ENCODE data around the gene FOLR2. TPM values are rescaled to one million over a fixed set of nuclear protein-coding genes. Genes with fewer than 3 reads are reported as not detected.

Gene FOLR2
- total RNA-seq, 5 donors from 2014 or later (not counting 1 experiment from before 2014, with no cell fraction given) = not detected

GRCh38 chr11:72254299-72254993 lies 37.9 kb downstream of the FOLR2 start:
- peaks cover 0 to 39% of the 10 kb centered on the region in 2 experiments for H3K27me3 ChIP-seq (replicated peaks in 1 of 2; ENCODE audit: control insufficient read depth in 2 of 2, extremely low read depth in 1 of 2, insufficient read depth in 2 of 2, low read length in 1 of 2)
- Mint-ChIP-seq H3K27ac (no peak overlapping the region), H3K36me3 (no peaks in the 10 kb centered on the region), H3K9me3 (no peaks in the 10 kb centered on the region), H3K4me1 (no peaks in the 10 kb centered on the region), H3K4me3 (no peak overlapping the region), H3K27me3 (peaks cover 0 to 25% of the 10 kb centered on the region in 2 donors)
- no peak for DNase-seq
- no peaks in the 10 kb centered on the region for H3K9me3 ChIP-seq
- WGBS (ENCODE audit: insufficient coverage) = 89% methylated on average over 1 of the region's 5 CpGs
- no peak for ATAC-seq (replicated peaks in 1 of 4)
- no peak overlapping the region for H3K4me3 ChIP-seq (ENCODE audit: control insufficient read depth in 1 of 2, extremely low read depth in 1 of 2, low read length in 1 of 2)
- ChIA-PET CTCF (no interaction called here), POLR2A (no interaction called here)
- no peaks in the 10 kb centered on the region for H3K36me3 ChIP-seq (ENCODE audit: control insufficient read depth in 2 of 2, extremely low read depth in 1 of 2, insufficient read depth in 1 of 2, low read length in 1 of 2)
- H3K27ac ChIP-seq (ENCODE audit: low read length) = no peak overlapping the region
- no peaks in the 10 kb centered on the region for H3K4me1 ChIP-seq (ENCODE audit: control insufficient read depth in 1 of 2, extremely low read depth in 1 of 2, insufficient read depth in 2 of 2, low read length in 2 of 2)

- CTCF ChIA-PET = interaction anchor here in 1 of 2 donors (0.6 kb wide), 1 partner anchor 78 kb away, joined by 5 read pairs; no protein-coding TSS in a partner anchor
- POLR2A ChIA-PET = interaction anchor here in 1 of 2 donors (0.6 kb wide), 1 partner anchor 29 kb away, joined by 3 read pairs; no protein-coding TSS in a partner anchor
Observed at GRCh38 chr11:72257570-72257969, 41.0 kb downstream of the FOLR2 start.

GRCh38 chr11:72259490-72259889 lies 42.9 kb downstream of the FOLR2 start:
- H3K4me1 ChIP-seq (ENCODE audit: control insufficient read depth in 1 of 2, extremely low read depth in 1 of 2, insufficient read depth in 2 of 2, low read length in 2 of 2) = no peaks in the 10 kb centered on the region
- H3K27ac ChIP-seq (ENCODE audit: low read length) = no peak overlapping the region
- H3K36me3 ChIP-seq (ENCODE audit: control insufficient read depth in 2 of 2, extremely low read depth in 1 of 2, insufficient read depth in 1 of 2, low read length in 1 of 2) = no peaks in the 10 kb centered on the region
- peaks cover 5 to 7% of the 10 kb centered on the region in 2 donors for H3K27me3 Mint-ChIP-seq
- H3K4me3 ChIP-seq (ENCODE audit: control insufficient read depth in 1 of 2, extremely low read depth in 1 of 2, low read length in 1 of 2) = no peak overlapping the region
- H3K27me3 ChIP-seq (replicated peaks in 1 of 2; ENCODE audit: control insufficient read depth in 2 of 2, extremely low read depth in 1 of 2, insufficient read depth in 2 of 2, low read length in 1 of 2) = peaks cover 0 to 4% of the 10 kb centered on the region in 2 experiments
- H3K9me3 Mint-ChIP-seq = no peaks in the 10 kb centered on the region
- DNase-seq (no peak), ATAC-seq (replicated peaks in 1 of 4) (no peak)
- no peak overlapping the region for H3K4me3 Mint-ChIP-seq
- no peaks in the 10 kb centered on the region for H3K36me3 Mint-ChIP-seq
- ChIA-PET CTCF (interaction anchor here in 1 of 2 donors (0.6 kb wide), 1 partner anchor 14 kb away, joined by 4 read pairs; no protein-coding TSS in a partner anchor), POLR2A (no interaction called here)
- 61% methylated on average over 2 of the region's 2 CpGs for WGBS (ENCODE audit: insufficient coverage)
- no peaks in the 10 kb centered on the region for H3K9me3 ChIP-seq
- no peak overlapping the region for H3K27ac Mint-ChIP-seq
- H3K4me1 Mint-ChIP-seq = no peaks in the 10 kb centered on the region

More at GRCh38 chr11:72257570-72257969, 41.0 kb downstream of the FOLR2 start:
- no peaks in the 10 kb centered on the region for H3K4me1 Mint-ChIP-seq
- H3K9me3 Mint-ChIP-seq = no peaks in the 10 kb centered on the region
- Histone ChIP-seq H3K4me3 (ENCODE audit: control insufficient read depth in 1 of 2, extremely low read depth in 1 of 2, low read length in 1 of 2) (no peak overlapping the region), H3K4me1 (ENCODE audit: control insufficient read depth in 1 of 2, extremely low read depth in 1 of 2, insufficient read depth in 2 of 2, low read length in 2 of 2) (no peaks in the 10 kb centered on the region), H3K9me3 (no peaks in the 10 kb centered on the region), H3K36me3 (ENCODE audit: control insufficient read depth in 2 of 2, extremely low read depth in 1 of 2, insufficient read depth in 1 of 2, low read length in 1 of 2) (no peaks in the 10 kb centered on the region), H3K27ac (ENCODE audit: low read length) (no peak overlapping the region), H3K27me3 (replicated peaks in 1 of 2; ENCODE audit: control insufficient read depth in 2 of 2, extremely low read depth in 1 of 2, insufficient read depth in 2 of 2, low read length in 1 of 2) (peaks cover 0 to 14% of the 10 kb centered on the region in 2 experiments)
- ATAC-seq (replicated peaks in 1 of 4) = no peak
- H3K36me3 Mint-ChIP-seq = no peaks in the 10 kb centered on the region
- no peak overlapping the region for H3K27ac Mint-ChIP-seq
- peaks cover 2% of the 10 kb centered on the region in 2 donors for H3K27me3 Mint-ChIP-seq
- no CpG with 5 or more reads among the region's 2 CpGs for WGBS (ENCODE audit: insufficient coverage)
- no peak for DNase-seq
- no peak overlapping the region for H3K4me3 Mint-ChIP-seq

GRCh38 chr11:72260574-72260973 lies 44.0 kb downstream of the FOLR2 start:
- no peak overlapping the region for H3K27ac ChIP-seq (ENCODE audit: low read length)
- H3K4me1 ChIP-seq (ENCODE audit: control insufficient read depth in 1 of 2, extremely low read depth in 1 of 2, insufficient read depth in 2 of 2, low read length in 2 of 2) = no peaks in the 10 kb centered on the region
- Mint-ChIP-seq H3K27me3 (peaks cover 6 to 7% of the 10 kb centered on the region in 2 donors), H3K4me1 (no peaks in the 10 kb centered on the region), H3K9me3 (no peaks in the 10 kb centered on the region), H3K36me3 (no peaks in the 10 kb centered on the region), H3K4me3 (no peak overlapping the region), H3K27ac (no peak overlapping the region)
- no peaks in the 10 kb centered on the region for H3K9me3 ChIP-seq
- CTCF ChIA-PET = no interaction called here
- POLR2A ChIA-PET = interaction anchor here in 1 of 2 donors (0.6 kb wide), 2 partner anchors 9 to 135 kb away, joined by 3 read pairs; no protein-coding TSS in a partner anchor
- DNase-seq = no peak
- WGBS (ENCODE audit: insufficient coverage) = no CpG with 5 or more reads among the region's 5 CpGs
- peaks cover 0 to 4% of the 10 kb centered on the region in 2 experiments for H3K27me3 ChIP-seq (replicated peaks in 1 of 2; ENCODE audit: control insufficient read depth in 2 of 2, extremely low read depth in 1 of 2, insufficient read depth in 2 of 2, low read length in 1 of 2)
- no peak overlapping the region for H3K4me3 ChIP-seq (ENCODE audit: control insufficient read depth in 1 of 2, extremely low read depth in 1 of 2, low read length in 1 of 2)
- no peaks in the 10 kb centered on the region for H3K36me3 ChIP-seq (ENCODE audit: control insufficient read depth in 2 of 2, extremely low read depth in 1 of 2, insufficient read depth in 1 of 2, low read length in 1 of 2)
- no peak for ATAC-seq (replicated peaks in 1 of 4)

GRCh38 chr11:72263361-72263760 lies 46.8 kb downstream of the FOLR2 start:
- no peak overlapping the region for H3K27ac Mint-ChIP-seq
- no peak for ATAC-seq (replicated peaks in 1 of 4)
- no peaks in the 10 kb centered on the region for H3K36me3 Mint-ChIP-seq

GRCh38 chr11:72265951-72266350 lies 49.4 kb downstream of the FOLR2 start:
- ChIA-PET POLR2A (interaction anchor here in 1 of 2 donors (0.5 kb wide), 1 partner anchor 237 kb away, joined by 9 read pairs; no protein-coding TSS in a partner anchor), CTCF (no interaction called here)
- Histone ChIP-seq H3K27me3 (replicated peaks in 1 of 2; ENCODE audit: control insufficient read depth in 2 of 2, extremely low read depth in 1 of 2, insufficient read depth in 2 of 2, low read length in 1 of 2) (peaks cover 0 to 12% of the 10 kb centered on the region in 2 experiments), H3K36me3 (ENCODE audit: control insufficient read depth in 2 of 2, extremely low read depth in 1 of 2, insufficient read depth in 1 of 2, low read length in 1 of 2) (no peaks in the 10 kb centered on the region), H3K4me1 (ENCODE audit: control insufficient read depth in 1 of 2, extremely low read depth in 1 of 2, insufficient read depth in 2 of 2, low read length in 2 of 2) (peaks cover 0 to 3% of the 10 kb centered on the region in 2 experiments), H3K9me3 (no peaks in the 10 kb centered on the region), H3K27ac (ENCODE audit: low read length) (no peak overlapping the region), H3K4me3 (ENCODE audit: control insufficient read depth in 1 of 2, extremely low read depth in 1 of 2, low read length in 1 of 2) (no peak overlapping the region)
- Mint-ChIP-seq H3K27me3 (peaks cover 18 to 21% of the 10 kb centered on the region in 2 donors), H3K9me3 (no peaks in the 10 kb centered on the region), H3K36me3 (no peaks in the 10 kb centered on the region), H3K4me3 (no peak overlapping the region), H3K27ac (no peak overlapping the region), H3K4me1 (peaks cover 0 to 6% (median 5%) of the 10 kb centered on the region in 3 donors)
- DNase-seq (no peak), ATAC-seq (replicated peaks in 1 of 4) (no peak)

More at GRCh38 chr11:72263361-72263760, 46.8 kb downstream of the FOLR2 start:
- no peak for DNase-seq
- no peaks in the 10 kb centered on the region for H3K4me1 ChIP-seq (ENCODE audit: control insufficient read depth in 1 of 2, extremely low read depth in 1 of 2, insufficient read depth in 2 of 2, low read length in 2 of 2)
- no peak overlapping the region for H3K4me3 ChIP-seq (ENCODE audit: control insufficient read depth in 1 of 2, extremely low read depth in 1 of 2, low read length in 1 of 2)
- WGBS (ENCODE audit: insufficient coverage) = no CpG with 5 or more reads among the region's 4 CpGs
- ChIA-PET CTCF (no interaction called here), POLR2A (no interaction called here)
- no peak overlapping the region for H3K4me3 Mint-ChIP-seq
- no peaks in the 10 kb centered on the region for H3K4me1 Mint-ChIP-seq
- peaks cover 0 to 12% of the 10 kb centered on the region in 2 experiments for H3K27me3 ChIP-seq (replicated peaks in 1 of 2; ENCODE audit: control insufficient read depth in 2 of 2, extremely low read depth in 1 of 2, insufficient read depth in 2 of 2, low read length in 1 of 2)
- no peaks in the 10 kb centered on the region for H3K9me3 Mint-ChIP-seq
- no peaks in the 10 kb centered on the region for H3K36me3 ChIP-seq (ENCODE audit: control insufficient read depth in 2 of 2, extremely low read depth in 1 of 2, insufficient read depth in 1 of 2, low read length in 1 of 2)
- H3K27me3 Mint-ChIP-seq = peaks cover 14 to 16% of the 10 kb centered on the region in 2 donors
- no peak overlapping the region for H3K27ac ChIP-seq (ENCODE audit: low read length)
- H3K9me3 ChIP-seq = no peaks in the 10 kb centered on the region

Measured in T-cell (primary cell).